HepG2 (cell line): Measurements from ENCODE around the gene ATG2B. TPM values are rescaled to one million over a fixed set of nuclear protein-coding genes. Genes with fewer than 3 reads are reported as not detected.

Experiments used
- ATAC-seq: fragments of 200-7000 bp; cut with Tn5 transposase; 3 replicates; pipeline ENCODE4 v1.9.1; 2020; ENCODE audit warnings: mild to moderate bottlenecking, moderate library complexity
- BruUV-seq: library from RNA; stranded (reverse); fragments of 400-500 nt; replicated peaks from 2 replicates; lab custom pipeline; 2021; lab: Mats Ljungman, UMichigan
- CTCF ChIA-PET: fragments of 300-600 bp; formaldehyde crosslinking; extraction: SDS; loops from one replicate; lab custom pipeline; 2021; ENCODE audit warnings: low total read pairs, inconsistent platforms, low intra/inter-chr PET ratio; lab: Yijun Ruan, JAX
- POLR2A ChIA-PET: fragments of 350-600 bp; sonication (Branson Sonifier 250); formaldehyde crosslinking; loops from one replicate; lab custom pipeline; 2020; ENCODE audit warnings: antibody characterized with exemption, inconsistent platforms; lab: Yijun Ruan, JAX
- DNase-seq: peaks from one replicate; pipeline ENCODE4 v3.0.0-alpha.2; 2015; ENCODE audit warnings: low spot score
- FAIRE-seq: peaks from 3 replicates; lab custom pipeline; 2011; peaks lifted over from hg19 to GRCh38; lab: Jason Lieb, UNC
- H2AFZ ChIP-seq: one replicate; pipeline ENCODE4 v1.6.1; 2011; ENCODE audit warnings: low read length, inconsistent platforms
- H3K27ac ChIP-seq: fragments of 300-600 bp; 3 replicates; pipeline ENCODE4 v1.8.0; 2011; ENCODE audit warnings: mixed run types, mild to moderate bottlenecking, mixed read lengths, low read length, inconsistent platforms; ENCODE audit not compliant: insufficient read depth; ENCODE audit errors: extremely low read length
- H3K27me3 ChIP-seq, 2 experiments: fragments of 200-600 bp in 1 of 2; 2 replicates in 1 of 2; 3 replicates in 1 of 2; pipeline versions ENCODE4 v1.6.0 to v1.8.0; 2011; ENCODE audit warnings: low read length in 2 of 2, mild to moderate bottlenecking in 2 of 2, moderate library complexity in 2 of 2, inconsistent platforms in 1 of 2; ENCODE audit not compliant: insufficient read depth in 2 of 2, control insufficient read depth in 1 of 2
- H3K36me3 ChIP-seq, 2 experiments: fragments of 200-600 bp in 1 of 2; replicated peaks in 1 of 2; 2 replicates in 1 of 2; 3 replicates in 1 of 2; pipeline versions ENCODE4 v1.5.1 to v1.8.0; 2011; ENCODE audit warnings: low read length in 2 of 2, inconsistent platforms in 1 of 2; ENCODE audit not compliant: insufficient read depth in 2 of 2, control insufficient read depth in 1 of 2
- H3K4me1 ChIP-seq: 2 replicates; pipeline ENCODE4 v1.5.1; 2012; ENCODE audit warnings: low read length, inconsistent platforms; ENCODE audit not compliant: insufficient read depth
- H3K4me2 ChIP-seq: 2 replicates; pipeline ENCODE4 v1.6.0; 2011; ENCODE audit warnings: low read depth, low read length, inconsistent platforms
- H3K4me3 ChIP-seq, 3 experiments: fragments of 200-600 bp in 1 of 3; sonication (generic), shearing (Covaris generic) in 1 of 3; replicated peaks in 1 of 3; 2 replicates each; pipeline ENCODE4 v1.5.1; 2011 to 2016; ENCODE audit warnings: low read length in 3 of 3, inconsistent platforms in 2 of 3, low read depth in 2 of 3, mild to moderate bottlenecking in 2 of 3, control low read depth in 1 of 3, mixed read lengths in 1 of 3; ENCODE audit not compliant: insufficient read depth in 1 of 3
- H3K79me2 ChIP-seq: one replicate; pipeline ENCODE4 v1.6.1; 2011; ENCODE audit warnings: low read length, inconsistent platforms; ENCODE audit not compliant: insufficient read depth
- H3K9ac ChIP-seq: 2 replicates; pipeline ENCODE4 v1.6.0; 2011; ENCODE audit warnings: mild to moderate bottlenecking, low read depth, low read length, inconsistent platforms; ENCODE audit not compliant: insufficient read depth
- H3K9me3 ChIP-seq: 2 replicates; pipeline ENCODE4 v1.5.1; 2012; ENCODE audit warnings: mild to moderate bottlenecking, low read length
- H4K20me1 ChIP-seq: 2 replicates; pipeline ENCODE4 v1.6.0; 2011; ENCODE audit warnings: inconsistent platforms, mild to moderate bottlenecking, low read length, moderate library complexity; ENCODE audit not compliant: insufficient read depth
- CREB3 ChIP-seq: sonication (generic); formaldehyde crosslinking; IDR thresholded peaks from 2 replicates; pipeline ENCODE4 v1.5.0; 2020; ENCODE audit warnings: missing genetic modification reagents
- EHMT2 ChIP-seq: fragments of 200-600 bp; sonication (generic); IDR thresholded peaks from 2 replicates; pipeline ENCODE4 v1.7.0; 2017; ENCODE audit warnings: antibody characterized with exemption, low read depth, low read length, borderline replicate concordance
- IKZF1 ChIP-seq: fragments of 450-650 bp; IDR thresholded peaks from 2 replicates; pipeline ENCODE4 v1.7.1; 2016
- IRX3 ChIP-seq: sonication (generic); formaldehyde crosslinking; IDR thresholded peaks from 2 replicates; pipeline ENCODE4 v1.8.1; 2023; ENCODE audit warnings: mild to moderate bottlenecking, low read depth, missing genetic modification reagents, borderline replicate concordance
- KMT2A ChIP-seq: sonication (generic); formaldehyde crosslinking; IDR thresholded peaks from 2 replicates; pipeline ENCODE4 v1.4.0; 2020; ENCODE audit warnings: missing genetic modification reagents
- NR2C2 ChIP-seq: sonication (generic); formaldehyde crosslinking; IDR thresholded peaks from 2 replicates; pipeline ENCODE4 v1.4.0; 2020; ENCODE audit warnings: missing genetic modification reagents, mild to moderate bottlenecking, moderate library complexity, borderline replicate concordance
- PITX1 ChIP-seq: sonication (generic); formaldehyde crosslinking; IDR thresholded peaks from 2 replicates; pipeline ENCODE4 v1.5.1; 2020; ENCODE audit warnings: mild to moderate bottlenecking, missing genetic modification reagents
- PLSCR1 ChIP-seq: sonication (generic); formaldehyde crosslinking; IDR thresholded peaks from 2 replicates; pipeline ENCODE4 v1.5.0; 2020; ENCODE audit warnings: missing genetic modification reagents, mild to moderate bottlenecking, borderline replicate concordance
- POLR2A ChIP-seq, 2 experiments: IDR thresholded peaks; 2 replicates each; pipeline ENCODE4 v1.6.1; 2011; ENCODE audit warnings: low read depth in 2 of 2, low read length in 2 of 2, mild to moderate bottlenecking in 1 of 2, moderate library complexity in 1 of 2; ENCODE audit not compliant: insufficient read depth in 1 of 2
- ZEB1 ChIP-seq: IDR thresholded peaks from 2 replicates; pipeline ENCODE4 v1.6.1; 2012; ENCODE audit warnings: mild to moderate bottlenecking, low read depth, inconsistent platforms; ENCODE audit not compliant: insufficient replicate concordance
- ZNF180 ChIP-seq: sonication (generic); formaldehyde crosslinking; IDR thresholded peaks from 2 replicates; pipeline ENCODE4 v1.4.0; 2020; ENCODE audit warnings: low read depth, missing genetic modification reagents, borderline replicate concordance
- ZNF432 ChIP-seq: sonication (generic); formaldehyde crosslinking; IDR thresholded peaks from 2 replicates; pipeline ENCODE4 v1.5.0; 2020; ENCODE audit warnings: missing genetic modification reagents, mild to moderate bottlenecking, borderline replicate concordance
- ZNF569 ChIP-seq: sonication (generic); formaldehyde crosslinking; IDR thresholded peaks from 2 replicates; pipeline ENCODE4 v1.5.0; 2020; ENCODE audit warnings: mild to moderate bottlenecking, missing genetic modification reagents, moderate library complexity, borderline replicate concordance
- ZSCAN29 ChIP-seq: sonication (generic); formaldehyde crosslinking; conservative IDR thresholded peaks from 2 replicates; pipeline ENCODE4 v1.4.0; 2020; ENCODE audit warnings: mild to moderate bottlenecking, missing genetic modification reagents
- WGBS: methylation state at CpG from one replicate; pipeline ENCODE4 v1.1.6; 2017; ENCODE audit warnings: low lambda C conversion rate; 5-methylcytosine and 5-hydroxymethylcytosine counted together
- in situ Hi-C: cut with HindIII; loops from 2 replicates; pipeline ENCODE4 v1.10.0; 2017; ENCODE audit warnings: low pct_unique_long_range_greater_than_20kb; ENCODE audit not compliant: extremely low pct_ligation_motif_present
- intact Hi-C: fragments of 100-400 bp; cut with micrococcal nuclease; formaldehyde crosslinking; loops from one replicate; pipeline ENCODE4 v1.10.0; 2022; ENCODE audit not compliant: unreplicated experiment
- polyA plus RNA-seq, 8 experiments: library from polyadenylated mRNA; depleted of rRNA in 3 of 8; stranded (reverse) in 7 of 8; unstranded in 1 of 8; fragments of >200 nt; fragmentation: Illumina TruSeq in 4 of 8; extraction: Trizol in 4 of 8; gene quantifications; 2 replicates each; pipeline versions ENCODE4 v1.2.1 to v1.2.3, GENCODE V29; 2011 to 2016; ENCODE audit warnings: low read depth in 4 of 8, missing spikeins in 1 of 8, mixed read lengths in 1 of 8; ENCODE audit not compliant: insufficient read depth in 1 of 8
- total RNA-seq, 5 experiments: library from RNA; depleted of rRNA; stranded (reverse); fragments of >200 nt; fragmentation: Illumina TruSeq; extraction: Trizol; gene quantifications; 2 replicates each; pipeline ENCODE4 v1.2.3, GENCODE V29; 2016; ENCODE audit warnings: low read depth in 1 of 5

ATG2B gene
- total and polyA plus RNA-seq, 2 of the 13 experiments (the other 11 are each of a cell fraction or from before 2014, with no cell fraction given) = 7.4 to 7.5 TPM

GRCh38 chr14:96373538-96373937 lies 10.4 kb upstream of the ATG2B start (continued):
- no peak for TF ChIP-seq CREB3 (CRISPR knock-in tag)
- no peak for TF ChIP-seq KMT2A (CRISPR knock-in tag)
- no peak for TF ChIP-seq ZNF432 (CRISPR knock-in tag)
- TF ChIP-seq ZNF569 (CRISPR knock-in tag) = no peak
- TF ChIP-seq ZEB1 = no peak
- TF ChIP-seq IKZF1 = no peak
- no peak for TF ChIP-seq IRX3
- TF ChIP-seq PITX1 (CRISPR knock-in tag) = no peak
- TF ChIP-seq PLSCR1 (CRISPR knock-in tag) = no peak

- Histone ChIP-seq H3K27ac (no peak overlapping the region), H3K4me3 (no peak overlapping the region), H3K9me3 (no peaks in the 10 kb centered on the region), H2AFZ (no peak overlapping the region), H3K79me2 (peaks cover 27% of the 10 kb centered on the region), H4K20me1 (no peaks in the 10 kb centered on the region), H3K27me3 (no peaks in the 10 kb centered on the region), H3K36me3 (no peaks in the 10 kb centered on the region), H3K4me2 (no peak overlapping the region), H3K9ac (no peak overlapping the region), H3K4me1 (peaks cover 15% of the 10 kb centered on the region)
- ATAC-seq = no peak
- FAIRE-seq = no peak
- no peak for DNase-seq
- in situ Hi-C loops = no loop called here
- CTCF ChIA-PET = no interaction called here
- TF ChIP-seq NR2C2 (CRISPR knock-in tag) (no peak), ZNF180 (CRISPR knock-in tag) (no peak), POLR2A (IDR thresholded peaks at IDR 0.05; ENCODE audit: insufficient read depth in 1 of 2, low read depth in 2 of 2, low read length in 2 of 2) (no peak), ZSCAN29 (CRISPR knock-in tag) (no peak), EHMT2 (no peak)
- no TSS peak for BruUV-seq
- POLR2A ChIA-PET = no interaction called here
- WGBS = 94% methylated on average over 5 of the region's 5 CpGs
- intact Hi-C loops = no loop called here
Observed at GRCh38 chr14:96370528-96370927, 7.4 kb upstream of the ATG2B start.
